CD4-positive, alpha-beta T cell (primary cell): ENCODE measurements around the gene DDX1. TPM values are rescaled to one million over a fixed set of nuclear protein-coding genes. Genes with fewer than 3 reads are reported as not detected.

ENCODE experiments used
- ATAC-seq: fragments of 200-7000 bp; cut with Tn5 transposase; one replicate; pipeline ENCODE4 v1.10.0; 2022; ENCODE audit warnings: mild to moderate bottlenecking; ENCODE audit not compliant: poor library complexity
- CTCF ChIA-PET: fragments of 350-600 bp; sonication (Branson Sonifier 250); formaldehyde crosslinking; loops from one replicate; lab custom pipeline; 2021; ENCODE audit warnings: antibody characterized with exemption, inconsistent platforms; lab: Charles Lee
- POLR2A ChIA-PET: fragments of 350-600 bp; sonication (Branson Sonifier 250); formaldehyde crosslinking; loops from one replicate; lab custom pipeline; 2021; ENCODE audit warnings: antibody characterized with exemption, inconsistent platforms; lab: Charles Lee
- DNase-seq, 14 experiments: peaks; one replicate each; pipeline ENCODE4 v3.0.0-alpha.2; 2013 to 2020; ENCODE audit warnings: mixed read lengths in 2 of 14
- H3K27ac ChIP-seq, 2 donors: one replicate each; pipeline versions ENCODE4 v1.5.1 to v1.7.0; 2013; ENCODE audit warnings: low read length in 2 of 2, low read depth in 1 of 2, mild to moderate bottlenecking in 1 of 2
- H3K27me3 ChIP-seq, 2 experiments: 1 replicate in 1 of 2; 2 replicates in 1 of 2; pipeline versions ENCODE4 v1.6.1 to v1.7.0; 2013; ENCODE audit warnings: low read length in 2 of 2, control low read depth in 1 of 2, mild to moderate bottlenecking in 1 of 2, moderate library complexity in 1 of 2; ENCODE audit not compliant: insufficient read depth in 2 of 2, control insufficient read depth in 1 of 2
- H3K36me3 ChIP-seq: one replicate; pipeline ENCODE4 v1.6.1; 2013; ENCODE audit warnings: low read length, control low read depth; ENCODE audit not compliant: insufficient read depth
- H3K4me1 ChIP-seq: one replicate; pipeline ENCODE4 v1.6.1; 2013; ENCODE audit warnings: low read length, control low read depth; ENCODE audit not compliant: insufficient read depth
- H3K4me3 ChIP-seq: one replicate; pipeline ENCODE4 v1.5.1; 2013; ENCODE audit warnings: mild to moderate bottlenecking, low read length, moderate library complexity
- H3K9me3 ChIP-seq, 2 experiments: 1 replicate in 1 of 2; 2 replicates in 1 of 2; pipeline versions ENCODE4 v1.6.1 to v1.7.0; 2013; ENCODE audit warnings: low read length in 2 of 2, mild to moderate bottlenecking in 2 of 2, control low read depth in 1 of 2, moderate library complexity in 1 of 2; ENCODE audit not compliant: control insufficient read depth in 1 of 2, insufficient read depth in 1 of 2
- H3K27ac Mint-ChIP-seq: one replicate; pipeline ENCODE4 v1.8.0; 2020; ENCODE audit warnings: mixed read lengths
- H3K27me3 Mint-ChIP-seq: one replicate; pipeline ENCODE4 v1.8.0; 2021; ENCODE audit warnings: mixed read lengths
- H3K36me3 Mint-ChIP-seq: one replicate; pipeline ENCODE4 v1.8.0; 2021; ENCODE audit warnings: low read depth, mixed read lengths
- H3K4me1 Mint-ChIP-seq: one replicate; pipeline ENCODE4 v1.8.0; 2021; ENCODE audit warnings: low read depth, mixed read lengths
- H3K4me3 Mint-ChIP-seq: one replicate; pipeline ENCODE4 v1.8.0; 2020; ENCODE audit warnings: mild to moderate bottlenecking, mixed read lengths
- H3K9me3 Mint-ChIP-seq: one replicate; pipeline ENCODE4 v1.8.0; 2020; ENCODE audit warnings: mixed read lengths
- intact Hi-C, 2 experiments: fragments of 100-400 bp; cut with DNase I in 1 of 2; cut with micrococcal nuclease in 1 of 2; formaldehyde crosslinking; loops; one replicate each; pipeline versions ENCODE4 v1.15.1 to v1.9.0; 2023 to 2025; cut with DNase I, micrococcal nuclease
- total RNA-seq, 174 experiments: library from RNA in 2 of 174; stranded (reverse) in 2 of 174; gene quantifications; one replicate each; pipeline ENCODE4 v1.2.3 and lab custom pipeline; 2021 to 2026
- TF ChIP-seq, protein P1 (sequence below): fragments of 200-600 bp; IDR thresholded peaks from one replicate; pipeline ENCODE4 v1.8.0; 2022; ENCODE audit warnings: antibody characterized with exemption, mild to moderate bottlenecking

The DDX1 gene
- total RNA-seq, 2 experiments from 2014 or later: 48.8 to 50.1 TPM

DNA sequence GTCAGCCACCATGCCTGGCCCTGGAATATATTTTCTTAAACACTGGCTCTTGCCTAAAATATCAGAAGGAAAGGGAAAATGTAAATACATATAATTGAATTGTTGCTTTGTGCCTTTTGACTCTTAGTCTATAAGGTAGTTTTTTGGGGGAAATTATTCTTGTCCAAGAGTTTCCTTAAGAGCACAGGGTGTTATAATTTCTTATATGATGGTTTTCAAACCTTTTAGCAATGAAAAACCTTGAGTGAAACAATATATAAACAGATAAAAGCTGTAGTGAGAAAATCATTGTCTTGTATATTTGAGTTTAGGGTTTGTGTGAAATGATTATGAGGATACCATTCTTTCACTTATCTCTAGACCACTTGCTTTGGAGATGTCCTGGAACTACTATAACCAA is 40.2 kb downstream of the DDX1 start:
- intact Hi-C loops: loop anchor here in 1 of 2 experiments (10.0 kb wide), 1 partner anchor 313 kb away; the partner anchor contains the start of gene MYCN
- H3K27me3 ChIP-seq: no peaks in the 10 kb centered on the region
- no peak overlapping the region for H3K4me3 Mint-ChIP-seq
- no peaks in the 10 kb centered on the region for H3K4me1 Mint-ChIP-seq
- H3K36me3 ChIP-seq: peaks cover 80% of the 10 kb centered on the region
- DNase-seq (no peak), ATAC-seq (no peak)
- H3K27ac ChIP-seq: no peak overlapping the region
- ChIA-PET POLR2A (no interaction called here), CTCF (interaction anchor here (0.6 kb wide), 1 partner anchor 31 kb away, joined by 3 read pairs; no protein-coding TSS in a partner anchor)
- H3K36me3 Mint-ChIP-seq: peaks cover 88% of the 10 kb centered on the region
- no peaks in the 10 kb centered on the region for H3K4me1 ChIP-seq
- H3K9me3 Mint-ChIP-seq: no peaks in the 10 kb centered on the region
- no peak overlapping the region for H3K27ac Mint-ChIP-seq
- H3K4me3 ChIP-seq: no peak overlapping the region
- no peaks in the 10 kb centered on the region for H3K27me3 Mint-ChIP-seq
- TF ChIP-seq, protein P1, sequence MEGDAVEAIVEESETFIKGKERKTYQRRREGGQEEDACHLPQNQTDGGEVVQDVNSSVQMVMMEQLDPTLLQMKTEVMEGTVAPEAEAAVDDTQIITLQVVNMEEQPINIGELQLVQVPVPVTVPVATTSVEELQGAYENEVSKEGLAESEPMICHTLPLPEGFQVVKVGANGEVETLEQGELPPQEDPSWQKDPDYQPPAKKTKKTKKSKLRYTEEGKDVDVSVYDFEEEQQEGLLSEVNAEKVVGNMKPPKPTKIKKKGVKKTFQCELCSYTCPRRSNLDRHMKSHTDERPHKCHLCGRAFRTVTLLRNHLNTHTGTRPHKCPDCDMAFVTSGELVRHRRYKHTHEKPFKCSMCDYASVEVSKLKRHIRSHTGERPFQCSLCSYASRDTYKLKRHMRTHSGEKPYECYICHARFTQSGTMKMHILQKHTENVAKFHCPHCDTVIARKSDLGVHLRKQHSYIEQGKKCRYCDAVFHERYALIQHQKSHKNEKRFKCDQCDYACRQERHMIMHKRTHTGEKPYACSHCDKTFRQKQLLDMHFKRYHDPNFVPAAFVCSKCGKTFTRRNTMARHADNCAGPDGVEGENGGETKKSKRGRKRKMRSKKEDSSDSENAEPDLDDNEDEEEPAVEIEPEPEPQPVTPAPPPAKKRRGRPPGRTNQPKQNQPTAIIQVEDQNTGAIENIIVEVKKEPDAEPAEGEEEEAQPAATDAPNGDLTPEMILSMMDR: no peak
- no peaks in the 10 kb centered on the region for H3K9me3 ChIP-seq

DNA sequence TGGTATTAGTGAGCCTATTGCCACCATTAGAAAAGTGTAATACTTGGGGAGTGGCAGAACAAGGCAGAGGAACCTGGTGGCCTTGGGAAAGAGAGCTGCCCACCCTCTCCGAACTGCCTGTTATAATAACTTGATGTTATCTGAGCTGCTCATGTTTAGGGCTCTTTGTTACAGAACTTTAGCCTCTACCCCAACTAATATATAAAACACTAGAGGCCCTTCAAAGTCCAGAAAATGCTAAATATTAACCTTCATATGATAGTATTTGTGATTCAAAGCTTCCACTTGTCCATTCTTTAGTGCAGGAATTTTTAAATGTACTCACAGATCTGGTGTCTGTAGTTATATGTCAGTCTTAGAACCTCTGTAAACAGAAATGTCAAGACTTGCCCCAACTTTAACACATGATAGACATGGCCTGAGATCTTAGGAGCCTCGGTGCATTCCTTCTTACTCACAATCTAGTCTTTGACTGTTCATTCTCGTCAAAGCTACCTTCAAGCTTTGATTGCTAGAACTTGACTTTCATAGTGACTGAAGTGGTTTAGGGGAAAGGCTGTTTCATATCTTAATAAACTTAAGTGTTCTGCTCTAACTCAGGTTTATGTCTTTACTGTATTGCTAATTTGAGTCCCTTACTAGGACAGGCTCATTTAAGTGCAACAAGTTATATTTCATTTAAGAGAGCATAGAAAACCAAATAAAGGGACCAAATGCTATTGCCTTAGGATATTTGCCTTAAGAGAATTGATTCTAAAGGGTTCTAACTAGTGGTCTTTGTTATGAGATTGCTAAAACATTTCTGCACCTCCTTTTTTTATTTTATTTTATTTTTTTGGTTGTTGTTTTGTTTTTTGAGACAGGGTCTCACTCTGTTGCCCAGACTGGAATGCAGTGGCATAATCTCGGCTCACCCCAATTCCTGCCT is 41.6 kb downstream of the DDX1 start:
- no peak overlapping the region for H3K4me3 ChIP-seq
- Mint-ChIP-seq H3K4me1 (peaks cover 7% of the 10 kb centered on the region), H3K27me3 (no peaks in the 10 kb centered on the region), H3K36me3 (peaks cover 82% of the 10 kb centered on the region), H3K27ac (no peak overlapping the region), H3K4me3 (no peak overlapping the region), H3K9me3 (no peaks in the 10 kb centered on the region)
- H3K4me1 ChIP-seq: no peaks in the 10 kb centered on the region
- TF ChIP-seq, protein P1: no peak
- H3K9me3 ChIP-seq: no peaks in the 10 kb centered on the region
- no peak for ATAC-seq
- no peak for DNase-seq
- H3K27me3 ChIP-seq: no peaks in the 10 kb centered on the region
- intact Hi-C loops: loop anchor here in 1 of 2 experiments (10.0 kb wide), 1 partner anchor 311 kb away; the partner anchor contains the start of gene MYCN
- ChIA-PET POLR2A (no interaction called here), CTCF (no interaction called here)
- H3K27ac ChIP-seq: no peak overlapping the region
- H3K36me3 ChIP-seq: peaks cover 66% of the 10 kb centered on the region

DNA sequence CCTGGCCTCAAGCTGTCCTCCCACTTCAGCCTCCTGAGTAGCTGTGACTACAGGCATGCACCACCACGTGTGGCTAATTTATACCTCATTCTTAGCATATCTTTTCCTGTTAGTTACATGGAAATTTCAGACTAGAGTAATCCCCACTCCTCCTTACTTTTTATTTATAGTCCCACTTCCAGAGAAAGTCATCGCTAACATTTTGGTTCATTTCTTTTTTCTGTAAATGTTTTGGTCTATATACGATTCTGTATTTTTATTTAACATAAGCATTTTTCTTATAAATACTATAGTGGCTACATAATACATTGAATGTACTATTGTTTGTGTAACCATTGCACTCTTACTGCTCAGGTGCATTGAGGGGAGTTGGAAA is 42.3 kb downstream of the DDX1 start:
- H3K27ac Mint-ChIP-seq: no peak overlapping the region
- CTCF ChIA-PET: no interaction called here

More for the DNA sequence above, 42.3 kb downstream of the DDX1 start:
- TF ChIP-seq, protein P1: no peak
- Histone ChIP-seq H3K27ac (no peak overlapping the region), H3K4me1 (no peaks in the 10 kb centered on the region), H3K27me3 (no peaks in the 10 kb centered on the region), H3K36me3 (peaks cover 59% of the 10 kb centered on the region), H3K4me3 (no peak overlapping the region), H3K9me3 (no peaks in the 10 kb centered on the region)
- H3K36me3 Mint-ChIP-seq: peaks cover 81% of the 10 kb centered on the region
- intact Hi-C loops: loop anchor here in 1 of 2 experiments (10.0 kb wide), 1 partner anchor 311 kb away; the partner anchor contains the start of gene MYCN
- POLR2A ChIA-PET: no interaction called here
- H3K9me3 Mint-ChIP-seq: no peaks in the 10 kb centered on the region
- H3K27me3 Mint-ChIP-seq: no peaks in the 10 kb centered on the region
- no peak for DNase-seq
- no peak overlapping the region for H3K4me3 Mint-ChIP-seq
- H3K4me1 Mint-ChIP-seq: peaks cover 7% of the 10 kb centered on the region
- no peak for ATAC-seq
